Ishikawa (cell line): ENCODE results near the gene CPVL.

Experiments
- CEBPB ChIP-seq: IDR thresholded peaks from 2 replicates; pipeline ENCODE4 v1.6.1; 2012
- CREB1 ChIP-seq: IDR thresholded peaks from 2 replicates; pipeline ENCODE4 v1.6.1; 2012; ENCODE audit warnings: low read depth
- EGR1 ChIP-seq: IDR thresholded peaks from 2 replicates; pipeline ENCODE4 v1.6.1; 2012
- EP300 ChIP-seq: IDR thresholded peaks from 2 replicates; pipeline ENCODE4 v1.6.1; 2012; ENCODE audit warnings: borderline replicate concordance
- FOXM1 ChIP-seq: IDR thresholded peaks from 2 replicates; pipeline ENCODE4 v1.6.1; 2012; ENCODE audit warnings: low read depth, borderline replicate concordance
- MAX ChIP-seq: IDR thresholded peaks from 2 replicates; pipeline ENCODE4 v1.6.1; 2012
- NFIC ChIP-seq: IDR thresholded peaks from 2 replicates; pipeline ENCODE4 v1.6.1; 2012
- RAD21 ChIP-seq: IDR thresholded peaks from 2 replicates; pipeline ENCODE4 v1.6.1; 2012; ENCODE audit warnings: low read depth
- REST ChIP-seq: IDR thresholded peaks from 2 replicates; pipeline ENCODE4 v1.6.1; 2012; ENCODE audit warnings: low read depth, mild to moderate bottlenecking
- TAF1 ChIP-seq: IDR thresholded peaks from 2 replicates; pipeline ENCODE4 v1.6.1; 2012; ENCODE audit warnings: low read depth, mild to moderate bottlenecking
- TCF12 ChIP-seq: IDR thresholded peaks from 2 replicates; pipeline ENCODE4 v1.6.1; 2012; ENCODE audit warnings: low read depth
- TEAD4 ChIP-seq: IDR thresholded peaks from 2 replicates; pipeline ENCODE4 v1.6.1; 2012
- YY1 ChIP-seq: IDR thresholded peaks from 2 replicates; pipeline ENCODE4 v1.6.1; 2012; ENCODE audit warnings: low read depth

GRCh38 chr7:29127527-29127926, 18.8 kb downstream of the CPVL start:
- TF ChIP-seq CREB1 (no peak), RAD21 (no peak), FOXM1 (no peak), TAF1 (no peak), EP300 (no peak), MAX (no peak), REST (no peak), TEAD4 (no peak), CEBPB (no peak), TCF12 (no peak), YY1 (no peak), EGR1 (no peak), NFIC (no peak)
